ENCODE data around the gene SRGAP3.

Gene SRGAP3

GRCh38 chr3:9226326-9226725 lies 23.1 kb downstream of the SRGAP3 start:
- TF ChIP-seq CTCF (IDR thresholded peaks at IDR 0.05; ENCODE audit: low read depth, low read length): no peak
- TF ChIP-seq EZH2phosphoT487 (IDR thresholded peaks at IDR 0.05; ENCODE audit: low read depth): no peak
- Histone ChIP-seq H4K20me1 (ENCODE audit: insufficient read depth, low read length) (no peaks in the 10 kb centered on the region), H3K4me2 (ENCODE audit: low read length) (no peak overlapping the region), H3K27me3 (ENCODE audit: low read depth, low read length) (no peaks in the 10 kb centered on the region), H3K9me3 (ENCODE audit: insufficient read depth, low read length) (no peaks in the 10 kb centered on the region), H3K27ac (ENCODE audit: low read length) (no peak overlapping the region), H3K4me3 (ENCODE audit: low read length) (no peak overlapping the region), H2AFZ (ENCODE audit: low read depth, low read length) (no peak overlapping the region), H3K79me2 (ENCODE audit: low read length) (no peaks in the 10 kb centered on the region), H3K9ac (ENCODE audit: low read length) (no peak overlapping the region), H3K36me3 (replicated peaks; ENCODE audit: low read depth, low read length) (no peaks in the 10 kb centered on the region), H3K4me1 (ENCODE audit: low read length) (peaks cover 45% of the 10 kb centered on the region)

GRCh38 chr3:9225268-9225667 lies 24.2 kb downstream of the SRGAP3 start:
- no peaks in the 10 kb centered on the region for H3K9me3 ChIP-seq (ENCODE audit: insufficient read depth, low read length)
- no peaks in the 10 kb centered on the region for H3K27me3 ChIP-seq (ENCODE audit: low read depth, low read length)
- no peaks in the 10 kb centered on the region for H3K36me3 ChIP-seq (replicated peaks; ENCODE audit: low read depth, low read length)
- H2AFZ ChIP-seq (ENCODE audit: low read depth, low read length): no peak overlapping the region
- TF ChIP-seq EZH2phosphoT487 (IDR thresholded peaks at IDR 0.05; ENCODE audit: low read depth) (no peak), CTCF (IDR thresholded peaks at IDR 0.05; ENCODE audit: low read depth, low read length) (no peak)
- H3K4me3 ChIP-seq (ENCODE audit: low read length): peak overlapping the region; percentile 69; the same call in 1 of the 2 replicates
- no peaks in the 10 kb centered on the region for H4K20me1 ChIP-seq (ENCODE audit: insufficient read depth, low read length)
- H3K27ac ChIP-seq (ENCODE audit: low read length): peak overlapping the region; percentile 61
- peaks cover 45% of the 10 kb centered on the region for H3K4me1 ChIP-seq (ENCODE audit: low read length)
- H3K9ac ChIP-seq (ENCODE audit: low read length): peak overlapping the region; percentile 40; the same call in 1 of the 2 replicates
- H3K4me2 ChIP-seq (ENCODE audit: low read length): peak overlapping the region; percentile 89
- no peaks in the 10 kb centered on the region for H3K79me2 ChIP-seq (ENCODE audit: low read length)

- Histone ChIP-seq H3K79me2 (ENCODE audit: low read length) (no peaks in the 10 kb centered on the region), H2AFZ (ENCODE audit: low read depth, low read length) (no peak overlapping the region), H3K4me2 (ENCODE audit: low read length) (peak overlapping the region; percentile 89), H3K9ac (ENCODE audit: low read length) (peak overlapping the region; percentile 40; the same call in 1 of the 2 replicates), H3K9me3 (ENCODE audit: insufficient read depth, low read length) (no peaks in the 10 kb centered on the region), H4K20me1 (ENCODE audit: insufficient read depth, low read length) (no peaks in the 10 kb centered on the region), H3K4me1 (ENCODE audit: low read length) (peaks cover 45% of the 10 kb centered on the region), H3K4me3 (ENCODE audit: low read length) (peak overlapping the region; percentile 69), H3K27me3 (ENCODE audit: low read depth, low read length) (no peaks in the 10 kb centered on the region), H3K27ac (ENCODE audit: low read length) (peak overlapping the region; percentile 61), H3K36me3 (replicated peaks; ENCODE audit: low read depth, low read length) (no peaks in the 10 kb centered on the region)
- TF ChIP-seq CTCF (IDR thresholded peaks at IDR 0.05; ENCODE audit: low read depth, low read length): peak; percentile 52
- TF ChIP-seq EZH2phosphoT487 (IDR thresholded peaks at IDR 0.05; ENCODE audit: low read depth): no peak
These were observed 25.0 kb downstream of the SRGAP3 start for GRCh38 chr3:9224490-9224889.

- peak overlapping the region; percentile 89 for H3K4me2 ChIP-seq (ENCODE audit: low read length)
- peak overlapping the region; percentile 69 for H3K4me3 ChIP-seq (ENCODE audit: low read length)
- H4K20me1 ChIP-seq (ENCODE audit: insufficient read depth, low read length): no peaks in the 10 kb centered on the region
- no peaks in the 10 kb centered on the region for H3K36me3 ChIP-seq (replicated peaks; ENCODE audit: low read depth, low read length)
- peaks cover 45% of the 10 kb centered on the region for H3K4me1 ChIP-seq (ENCODE audit: low read length)
- no peak overlapping the region for H3K27ac ChIP-seq (ENCODE audit: low read length)
- H3K79me2 ChIP-seq (ENCODE audit: low read length): no peaks in the 10 kb centered on the region
- TF ChIP-seq EZH2phosphoT487 (IDR thresholded peaks at IDR 0.05; ENCODE audit: low read depth) (no peak), CTCF (IDR thresholded peaks at IDR 0.05; ENCODE audit: low read depth, low read length) (no peak)
- H3K9ac ChIP-seq (ENCODE audit: low read length): no peak overlapping the region
- H3K9me3 ChIP-seq (ENCODE audit: insufficient read depth, low read length): no peaks in the 10 kb centered on the region
- H2AFZ ChIP-seq (ENCODE audit: low read depth, low read length): no peak overlapping the region
- H3K27me3 ChIP-seq (ENCODE audit: low read depth, low read length): no peaks in the 10 kb centered on the region
These were observed 25.8 kb downstream of the SRGAP3 start for GRCh38 chr3:9223672-9224071.

All from OCI-LY3 (cell line).